HCT116 (cell line): ENCODE measurements around the gene SLC17A8. TPM values are rescaled to one million over a fixed set of nuclear protein-coding genes. Genes with fewer than 3 reads are reported as not detected.

Experiments used
- ATAC-seq: fragments of 200-7000 bp; cut with Tn5 transposase; 2 replicates; pipeline ENCODE4 v1.9.1; 2020; ENCODE audit warnings: mild to moderate bottlenecking, moderate library complexity
- BruUV-seq: library from RNA; stranded (reverse); fragments of 400-500 nt; replicated peaks from 2 replicates; lab custom pipeline; 2021; lab: Mats Ljungman, UMichigan
- CTCF ChIA-PET: fragments of 300-600 bp; sonication (Branson Sonifier 250); formaldehyde crosslinking; loops from one replicate; lab custom pipeline; 2021; ENCODE audit warnings: antibody characterized with exemption; lab: Charles Lee
- POLR2A ChIA-PET: fragments of 300-600, 350-600 bp; sonication (Branson Sonifier 250); formaldehyde crosslinking; loops from one replicate; lab custom pipeline; 2021; ENCODE audit warnings: antibody characterized with exemption; lab: Charles Lee
- RAD21 ChIA-PET, 2 experiments: fragments of 300-600 bp; sonication (Branson Sonifier 250); formaldehyde crosslinking; loops; one replicate each; lab custom pipeline; 2023; ENCODE audit warnings: low total read pairs in 2 of 2; ENCODE audit not compliant: uncharacterized antibody in 2 of 2, unreplicated experiment in 2 of 2, low non-redundant PET in 1 of 2; lab: Charles Lee
- DNase-seq: peaks from one replicate; pipeline ENCODE4 v3.0.0-alpha.2; 2010; ENCODE audit warnings: low read depth, low spot score
- H2AFZ ChIP-seq: fragments of 200-600 bp; shearing (Covaris generic), sonication (generic); 2 replicates; pipeline ENCODE4 v1.6.1; 2017; ENCODE audit warnings: low read depth, mixed run types, mixed read lengths, antibody characterized with exemption, low read length; ENCODE audit not compliant: poor library complexity, severe bottlenecking
- H3K27ac ChIP-seq: 2 replicates; pipeline ENCODE4 v1.5.1; 2012; ENCODE audit warnings: low read depth, low read length
- H3K27me3 ChIP-seq: fragments of 200-600 bp; sonication (generic); 2 replicates; pipeline ENCODE4 v1.6.1; 2016; ENCODE audit warnings: mixed run types, low read length, mixed read lengths; ENCODE audit not compliant: insufficient read depth
- H3K36me3 ChIP-seq, 2 experiments: fragments of 200-500 bp in 1 of 2; fragments of 200-600 bp in 1 of 2; sonication (Bioruptor generic) in 1 of 2; sonication (generic) in 1 of 2; 2 replicates each; pipeline versions ENCODE4 v1.5.1 to v1.6.1; 2014 to 2016; ENCODE audit warnings: low read length in 2 of 2, inconsistent platforms in 1 of 2, mixed read lengths in 1 of 2, mixed run types in 1 of 2; ENCODE audit not compliant: insufficient read depth in 2 of 2, control insufficient read depth in 1 of 2
- H3K4me1 ChIP-seq, 2 experiments: fragments of 200-600 bp in 1 of 2; sonication (generic) in 1 of 2; 2 replicates each; pipeline versions ENCODE4 v1.5.1 to v1.6.1; 2012 to 2017; ENCODE audit warnings: low read length in 2 of 2, inconsistent platforms in 1 of 2, mild to moderate bottlenecking in 1 of 2, mixed read lengths in 1 of 2, mixed run types in 1 of 2, moderate library complexity in 1 of 2; ENCODE audit not compliant: insufficient read depth in 2 of 2, control insufficient read depth in 1 of 2
- H3K4me2 ChIP-seq: fragments of 200-600 bp; sonication (generic); 2 replicates; pipeline ENCODE4 v1.6.1; 2017; ENCODE audit warnings: mixed run types, low read length, mixed read lengths
- H3K4me3 ChIP-seq, 2 experiments: fragments of 200-600 bp in 1 of 2; sonication (generic) in 1 of 2; replicated peaks in 1 of 2; 2 replicates each; pipeline ENCODE4 v1.5.1; 2011 to 2016; ENCODE audit warnings: low read length in 2 of 2, control low read depth in 1 of 2, low read depth in 1 of 2, mild to moderate bottlenecking in 1 of 2, mixed read lengths in 1 of 2, mixed run types in 1 of 2
- H3K79me2 ChIP-seq: fragments of 200-600 bp; sonication (generic); 2 replicates; pipeline ENCODE4 v1.6.1; 2017; ENCODE audit warnings: mild to moderate bottlenecking, mixed run types, low read length, moderate library complexity, mixed read lengths; ENCODE audit not compliant: insufficient read depth
- H3K9ac ChIP-seq: fragments of 200-600 bp; sonication (generic); 2 replicates; pipeline ENCODE4 v1.6.1; 2016; ENCODE audit warnings: low read length, mixed read lengths
- H3K9me2 ChIP-seq: fragments of 200-600 bp; sonication (generic), shearing (Covaris generic); 2 replicates; pipeline ENCODE4 v1.6.1; 2017; ENCODE audit warnings: mixed run types, mild to moderate bottlenecking, moderate library complexity; ENCODE audit not compliant: insufficient read depth
- H3K9me3 ChIP-seq, 2 experiments: fragments of 200-500 bp in 1 of 2; fragments of 200-600 bp in 1 of 2; sonication (Bioruptor generic) in 1 of 2; sonication (generic) in 1 of 2; 2 replicates each; pipeline ENCODE4 v1.6.1; 2014 to 2017; ENCODE audit warnings: low read length in 2 of 2, mixed read lengths in 2 of 2, inconsistent platforms in 1 of 2, low read depth in 1 of 2, mild to moderate bottlenecking in 1 of 2, mixed run types in 1 of 2, moderate library complexity in 1 of 2; ENCODE audit not compliant: control insufficient read depth in 1 of 2, insufficient read depth in 1 of 2
- H4K20me1 ChIP-seq: fragments of 200-600 bp; sonication (generic), shearing (Covaris generic); 2 replicates; pipeline ENCODE4 v1.6.1; 2017; ENCODE audit warnings: mixed run types, mild to moderate bottlenecking, moderate library complexity; ENCODE audit not compliant: insufficient read depth
- CBX3 ChIP-seq: IDR thresholded peaks from 2 replicates; pipeline ENCODE4 v1.6.1; 2012; ENCODE audit warnings: low read depth
- CEBPB ChIP-seq: IDR thresholded peaks from 2 replicates; pipeline ENCODE4 v1.6.1; 2012; ENCODE audit warnings: low read depth
- EGR1 ChIP-seq: IDR thresholded peaks from 2 replicates; pipeline ENCODE4 v1.6.1; 2012; ENCODE audit warnings: low read depth
- ELF1 ChIP-seq: IDR thresholded peaks from 2 replicates; pipeline ENCODE4 v1.6.1; 2012; ENCODE audit warnings: low read depth, borderline replicate concordance
- EZH2 ChIP-seq: fragments of 200-600 bp; sonication (generic); IDR thresholded peaks from 2 replicates; pipeline ENCODE4 v1.6.1; 2017; ENCODE audit warnings: antibody characterized with exemption, mixed run types
- EZH2phosphoT487 ChIP-seq: fragments of 200-600 bp; IDR thresholded peaks from 2 replicates; pipeline ENCODE4 v1.6.1; 2018; ENCODE audit warnings: antibody characterized with exemption, borderline replicate concordance
- FOSL1 ChIP-seq: IDR thresholded peaks from 2 replicates; pipeline ENCODE4 v1.6.1; 2012; ENCODE audit warnings: low read depth
- JUND ChIP-seq: IDR thresholded peaks from 2 replicates; pipeline ENCODE4 v1.6.1; 2012
- MAX ChIP-seq: IDR thresholded peaks from 2 replicates; pipeline ENCODE4 v1.6.1; 2012
- POLR2A ChIP-seq: IDR thresholded peaks from 2 replicates; pipeline ENCODE4 v1.7.0; 2011; ENCODE audit warnings: borderline replicate concordance; ENCODE audit not compliant: insufficient read depth, insufficient read length; ENCODE audit errors: extremely low read depth
- POLR2AphosphoS5 ChIP-seq: IDR thresholded peaks from 2 replicates; pipeline ENCODE4 v1.6.1; 2011; ENCODE audit warnings: mild to moderate bottlenecking, low read depth, low read length, moderate library complexity
- RAD21 ChIP-seq: IDR thresholded peaks from 2 replicates; pipeline ENCODE4 v1.6.1; 2012; ENCODE audit warnings: low read depth, mild to moderate bottlenecking
- REST ChIP-seq: IDR thresholded peaks from 2 replicates; pipeline ENCODE4 v1.6.1; 2012; ENCODE audit warnings: low read depth
- SP1 ChIP-seq: IDR thresholded peaks from 2 replicates; pipeline ENCODE4 v1.6.1; 2012; ENCODE audit warnings: low read depth
- TCF7L2 ChIP-seq: IDR thresholded peaks from 2 replicates; pipeline ENCODE4 v1.7.0; 2011; ENCODE audit warnings: borderline replicate concordance, inconsistent platforms; ENCODE audit not compliant: insufficient read depth, insufficient read length; ENCODE audit errors: extremely low read depth
- YY1 ChIP-seq: IDR thresholded peaks from 2 replicates; pipeline ENCODE4 v1.6.1; 2011; ENCODE audit warnings: low read length, low read depth, moderate library complexity, mild to moderate bottlenecking; ENCODE audit not compliant: insufficient replicate concordance; ENCODE audit errors: extremely low read depth
- ZNF274 ChIP-seq: fragments of 200-500 bp; sonication (Bioruptor generic); IDR thresholded peaks from 2 replicates; pipeline ENCODE4 v1.6.1; 2014; ENCODE audit warnings: mild to moderate bottlenecking, low read depth, low read length, inconsistent platforms
- intact Hi-C: fragments of 100-400 bp; cut with micrococcal nuclease; formaldehyde crosslinking; loops from 2 replicates; pipeline ENCODE4 v1.10.0; 2022
- total RNA-seq: library from RNA; stranded (reverse); gene quantifications from one replicate; pipeline ENCODE4 v1.2.1, GENCODE V29; 2021; ENCODE audit not compliant: unreplicated experiment

SLC17A8 gene
- total RNA-seq, 1 experiment from 2014 or later = not detected

GRCh38 chr12:100365411-100365810 is 8.5 kb downstream of the SLC17A8 start:
- no peak for ATAC-seq
- no peaks in the 10 kb centered on the region for H3K9me3 ChIP-seq
- intact Hi-C loops = no loop called here
- no peaks in the 10 kb centered on the region for H3K4me1 ChIP-seq
- H4K20me1 ChIP-seq = no peaks in the 10 kb centered on the region
- H3K4me3 ChIP-seq = no peak overlapping the region
- H3K36me3 ChIP-seq = no peaks in the 10 kb centered on the region
- TF ChIP-seq FOSL1 (no peak), CEBPB (no peak), TCF7L2 (no peak), MAX (no peak), SP1 (no peak), CBX3 (no peak), JUND (no peak), EZH2 (no peak), EGR1 (no peak), YY1 (no peak), POLR2A (no peak), REST (no peak), ZNF274 (no peak), POLR2AphosphoS5 (no peak), ELF1 (no peak), EZH2phosphoT487 (no peak), RAD21 (no peak)
- TF ChIP-seq, all 23 proteins: peak for 0
- no peaks in the 10 kb centered on the region for H3K27me3 ChIP-seq
- no peak overlapping the region for H2AFZ ChIP-seq
- ChIA-PET CTCF (no interaction called here), POLR2A (no interaction called here), RAD21 (no interaction called here)
- BruUV-seq = no TSS peak
- no peak for DNase-seq
- no peaks in the 10 kb centered on the region for H3K79me2 ChIP-seq
- H3K4me2 ChIP-seq = no peak overlapping the region
- H3K27ac ChIP-seq = no peak overlapping the region
- no peak overlapping the region for H3K9ac ChIP-seq
- H3K9me2 ChIP-seq = no peaks in the 10 kb centered on the region
